Bronchial epithelial cell (primary cell): ENCODE measurements around the gene HELLS. TPM values are rescaled to one million over a fixed set of nuclear protein-coding genes. Genes with fewer than 3 reads are reported as not detected.
"Not testable (repeated sequence)": the region's sequence is repeated elsewhere in the genome, so short reads cannot be mapped to it uniquely, and the experiment has no call there.

Source experiments
- DNase-seq: peaks from one replicate; pipeline ENCODE4 v3.0.0-alpha.2; 2010; ENCODE audit warnings: low read depth
- FAIRE-seq: peaks from 2 replicates; lab custom pipeline; 2011; peaks lifted over from hg19 to GRCh38; lab: Jason Lieb, UNC
- H3K27me3 ChIP-seq: 2 replicates; pipeline ENCODE4 v1.5.1; 2011; ENCODE audit warnings: low read length; ENCODE audit not compliant: control insufficient read depth, insufficient read depth
- H3K36me3 ChIP-seq: 2 replicates; pipeline ENCODE4 v1.5.1; 2011; ENCODE audit warnings: low read length; ENCODE audit not compliant: control insufficient read depth, insufficient read depth
- H3K4me3 ChIP-seq: 2 replicates; pipeline ENCODE4 v1.5.1; 2011; ENCODE audit warnings: mild to moderate bottlenecking, low read depth, low read length, control low read depth
- CTCF ChIP-seq: IDR thresholded peaks from 2 replicates; pipeline ENCODE4 v1.5.1; 2011; ENCODE audit warnings: mild to moderate bottlenecking, moderate library complexity, low read length, control low read depth, inconsistent platforms; ENCODE audit not compliant: insufficient read depth, severe bottlenecking
- total RNA-seq: library from RNA; depleted of rRNA; stranded (reverse); fragments of >200 nt; gene quantifications from 2 replicates; pipeline ENCODE4 v1.2.1, GENCODE V29; 2014

The HELLS gene
- total RNA-seq, 1 donor from 2014 or later = 5.3 TPM

- peak; percentile 30 for TF ChIP-seq CTCF
- H3K27me3 ChIP-seq = no peaks in the 10 kb centered on the region
- FAIRE-seq (no peak), DNase-seq (peak; percentile 40)
- H3K36me3 ChIP-seq = no peaks in the 10 kb centered on the region
- H3K4me3 ChIP-seq = no peak overlapping the region
These were observed 84.6 kb downstream of the HELLS start for GRCh38 chr10:94630017-94630688.

GRCh38 chr10:94631077-94631875 lies 85.7 kb downstream of the HELLS start:
- DNase-seq (no peak), FAIRE-seq (no peak)
- no peak for TF ChIP-seq CTCF
- Histone ChIP-seq H3K36me3 (no peaks in the 10 kb centered on the region), H3K4me3 (no peak overlapping the region), H3K27me3 (no peaks in the 10 kb centered on the region)

GRCh38 chr10:94632954-94633353 lies 87.4 kb downstream of the HELLS start:
- DNase-seq (no peak), FAIRE-seq (no peak)
- Histone ChIP-seq H3K36me3 (no peaks in the 10 kb centered on the region), H3K27me3 (no peaks in the 10 kb centered on the region), H3K4me3 (no peak overlapping the region)
- TF ChIP-seq CTCF = no peak

- DNase-seq, H3K4me3 ChIP-seq, H3K36me3 ChIP-seq, FAIRE-seq, H3K27me3 ChIP-seq: not testable (repeated sequence)
These were observed 92.5 kb downstream of the HELLS start for GRCh38 chr10:94638097-94638496.

- no peaks in the 10 kb centered on the region for H3K36me3 ChIP-seq
- H3K27me3 ChIP-seq = no peaks in the 10 kb centered on the region
- FAIRE-seq (no peak), DNase-seq (no peak)
- TF ChIP-seq CTCF = no peak
- no peak overlapping the region for H3K4me3 ChIP-seq
These were observed 94.3 kb downstream of the HELLS start for GRCh38 chr10:94639902-94640301.

- Histone ChIP-seq H3K27me3 (no peaks in the 10 kb centered on the region), H3K36me3 (no peaks in the 10 kb centered on the region), H3K4me3 (no peak overlapping the region)
- no peak for TF ChIP-seq CTCF
- no peak for FAIRE-seq
- no peak for DNase-seq
These were observed 95.0 kb downstream of the HELLS start for GRCh38 chr10:94640562-94640961.
